ENCODE measurements around the gene SNRNP40. TPM values are rescaled to one million over a fixed set of nuclear protein-coding genes. Genes with fewer than 3 reads are reported as not detected.

The SNRNP40 gene
- total RNA-seq, 1 experiment from 2014 or later, result 81.0 TPM

DNA sequence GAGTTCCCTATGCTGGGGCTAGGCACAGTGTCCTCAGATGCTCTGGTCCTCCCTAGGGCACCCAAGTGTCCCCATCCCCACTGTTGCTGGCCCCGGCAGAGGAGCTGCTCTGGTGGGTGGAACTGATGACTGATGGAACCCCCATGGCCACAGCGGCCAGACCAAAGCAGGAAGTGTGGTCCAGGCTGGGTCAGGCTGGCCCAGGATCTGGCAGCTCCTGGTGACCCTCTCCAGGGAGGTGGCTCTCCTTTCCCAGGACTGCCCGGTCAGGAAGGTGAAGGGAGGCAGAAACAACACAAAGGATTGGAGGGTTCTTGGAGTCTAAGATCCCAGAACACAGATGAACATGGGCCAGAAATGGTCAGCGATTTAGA is 58.0 kb downstream of the SNRNP40 start:
- intact Hi-C loops (cut with micrococcal nuclease; ENCODE audit: unreplicated experiment), result no loop called here
- Mint-ChIP-seq H3K4me1 (ENCODE audit: low read depth, unreplicated experiment) (peaks cover 8% of the 10 kb centered on the region), H3K27ac (ENCODE audit: unreplicated experiment) (no peak overlapping the region), H3K4me3 (ENCODE audit: low read depth, unreplicated experiment) (peak overlapping the region; percentile 71), H3K36me3 (ENCODE audit: insufficient read depth, unreplicated experiment) (peaks cover 8% of the 10 kb centered on the region), H3K27me3 (ENCODE audit: unreplicated experiment) (peaks cover 84% of the 10 kb centered on the region), H3K9me3 (ENCODE audit: low read depth, unreplicated experiment) (no peaks in the 10 kb centered on the region)
- no TSS peak for BruUV-seq (replicated peaks)
- CTCF ChIA-PET, result no interaction called here
- DNase-seq, result no peak
- TF ChIP-seq, protein P1, sequence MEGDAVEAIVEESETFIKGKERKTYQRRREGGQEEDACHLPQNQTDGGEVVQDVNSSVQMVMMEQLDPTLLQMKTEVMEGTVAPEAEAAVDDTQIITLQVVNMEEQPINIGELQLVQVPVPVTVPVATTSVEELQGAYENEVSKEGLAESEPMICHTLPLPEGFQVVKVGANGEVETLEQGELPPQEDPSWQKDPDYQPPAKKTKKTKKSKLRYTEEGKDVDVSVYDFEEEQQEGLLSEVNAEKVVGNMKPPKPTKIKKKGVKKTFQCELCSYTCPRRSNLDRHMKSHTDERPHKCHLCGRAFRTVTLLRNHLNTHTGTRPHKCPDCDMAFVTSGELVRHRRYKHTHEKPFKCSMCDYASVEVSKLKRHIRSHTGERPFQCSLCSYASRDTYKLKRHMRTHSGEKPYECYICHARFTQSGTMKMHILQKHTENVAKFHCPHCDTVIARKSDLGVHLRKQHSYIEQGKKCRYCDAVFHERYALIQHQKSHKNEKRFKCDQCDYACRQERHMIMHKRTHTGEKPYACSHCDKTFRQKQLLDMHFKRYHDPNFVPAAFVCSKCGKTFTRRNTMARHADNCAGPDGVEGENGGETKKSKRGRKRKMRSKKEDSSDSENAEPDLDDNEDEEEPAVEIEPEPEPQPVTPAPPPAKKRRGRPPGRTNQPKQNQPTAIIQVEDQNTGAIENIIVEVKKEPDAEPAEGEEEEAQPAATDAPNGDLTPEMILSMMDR (IDR thresholded peaks at IDR 0.05; ENCODE audit: unreplicated experiment), result no peak

GRCh38 chr1:31234870-31235269 is 61.7 kb downstream of the SNRNP40 start:
- TF ChIP-seq, protein P1 (IDR thresholded peaks at IDR 0.05; ENCODE audit: unreplicated experiment), result no peak
- peaks cover 57% of the 10 kb centered on the region for H3K27me3 Mint-ChIP-seq (ENCODE audit: unreplicated experiment)
- H3K27ac Mint-ChIP-seq (ENCODE audit: unreplicated experiment), result no peak overlapping the region
- peaks cover 8% of the 10 kb centered on the region for H3K36me3 Mint-ChIP-seq (ENCODE audit: insufficient read depth, unreplicated experiment)
- peaks cover 8% of the 10 kb centered on the region for H3K4me1 Mint-ChIP-seq (ENCODE audit: low read depth, unreplicated experiment)
- CTCF ChIA-PET, result no interaction called here
- no peak overlapping the region for H3K4me3 Mint-ChIP-seq (ENCODE audit: low read depth, unreplicated experiment)
- H3K9me3 Mint-ChIP-seq (ENCODE audit: low read depth, unreplicated experiment), result no peaks in the 10 kb centered on the region
- no peak for DNase-seq
- intact Hi-C loops (cut with micrococcal nuclease; ENCODE audit: unreplicated experiment), result no loop called here
- BruUV-seq (replicated peaks), result no TSS peak

- no peak overlapping the region for H3K4me3 Mint-ChIP-seq (ENCODE audit: low read depth, unreplicated experiment)
- peaks cover 51% of the 10 kb centered on the region for H3K27me3 Mint-ChIP-seq (ENCODE audit: unreplicated experiment)
- TF ChIP-seq, protein P1 (IDR thresholded peaks at IDR 0.05; ENCODE audit: unreplicated experiment), result no peak
- BruUV-seq (replicated peaks), result no TSS peak
- peaks cover 7% of the 10 kb centered on the region for H3K4me1 Mint-ChIP-seq (ENCODE audit: low read depth, unreplicated experiment)
- H3K36me3 Mint-ChIP-seq (ENCODE audit: insufficient read depth, unreplicated experiment), result peaks cover 7% of the 10 kb centered on the region
- DNase-seq, result no peak
- intact Hi-C loops (cut with micrococcal nuclease; ENCODE audit: unreplicated experiment), result no loop called here
- no peaks in the 10 kb centered on the region for H3K9me3 Mint-ChIP-seq (ENCODE audit: low read depth, unreplicated experiment)
- CTCF ChIA-PET, result interaction anchor here (0.5 to 0.6 kb wide), 2 partner anchors 43 to 165 kb away, joined by 3 to 5 read pairs; no protein-coding TSS in a partner anchor
- H3K27ac Mint-ChIP-seq (ENCODE audit: unreplicated experiment), result no peak overlapping the region
These were observed 62.4 kb downstream of the SNRNP40 start for GRCh38 chr1:31234123-31234708.

- H3K9me3 Mint-ChIP-seq (ENCODE audit: low read depth, unreplicated experiment), result no peaks in the 10 kb centered on the region
- peaks cover 36% of the 10 kb centered on the region for H3K27me3 Mint-ChIP-seq (ENCODE audit: unreplicated experiment)
- CTCF ChIA-PET, result no interaction called here
- DNase-seq, result no peak
- H3K36me3 Mint-ChIP-seq (ENCODE audit: insufficient read depth, unreplicated experiment), result no peaks in the 10 kb centered on the region
- TF ChIP-seq, protein P1 (IDR thresholded peaks at IDR 0.05; ENCODE audit: unreplicated experiment), result no peak
- H3K4me1 Mint-ChIP-seq (ENCODE audit: low read depth, unreplicated experiment), result no peaks in the 10 kb centered on the region
- H3K4me3 Mint-ChIP-seq (ENCODE audit: low read depth, unreplicated experiment), result no peak overlapping the region
- no peak overlapping the region for H3K27ac Mint-ChIP-seq (ENCODE audit: unreplicated experiment)
- BruUV-seq (replicated peaks), result no TSS peak
- intact Hi-C loops (cut with micrococcal nuclease; ENCODE audit: unreplicated experiment), result no loop called here
These were observed 63.9 kb downstream of the SNRNP40 start for GRCh38 chr1:31232689-31233088.

All from Calu3 (cell line).